HPDE6-E6E7 (cell line): ENCODE data around the gene ARMC2.
A peak's percentile ranks its signal among the peaks of the same experiment; 100 is the strongest.
"Not testable (repeated sequence)": the region's sequence is repeated elsewhere in the genome, so short reads cannot be mapped to it uniquely, and the experiment has no call there.

Experiments used
- DNase-seq: peaks from one replicate; pipeline ENCODE4 v3.0.0; 2011; ENCODE audit warnings: missing footprints; ENCODE audit errors: extremely low spot score

The ARMC2 gene

GRCh38 chr6:108832738-108833137, 15.5 kb upstream of the ARMC2 start:
- no peak for DNase-seq

- DNase-seq: peak; percentile 70
Measured at GRCh38 chr6:108835218-108835850, 12.9 kb upstream of the ARMC2 start.

- DNase-seq: no peak
Measured at GRCh38 chr6:108836061-108836460, 12.2 kb upstream of the ARMC2 start.

GRCh38 chr6:108837236-108837971, 10.8 kb upstream of the ARMC2 start:
- no peak for DNase-seq

DNA sequence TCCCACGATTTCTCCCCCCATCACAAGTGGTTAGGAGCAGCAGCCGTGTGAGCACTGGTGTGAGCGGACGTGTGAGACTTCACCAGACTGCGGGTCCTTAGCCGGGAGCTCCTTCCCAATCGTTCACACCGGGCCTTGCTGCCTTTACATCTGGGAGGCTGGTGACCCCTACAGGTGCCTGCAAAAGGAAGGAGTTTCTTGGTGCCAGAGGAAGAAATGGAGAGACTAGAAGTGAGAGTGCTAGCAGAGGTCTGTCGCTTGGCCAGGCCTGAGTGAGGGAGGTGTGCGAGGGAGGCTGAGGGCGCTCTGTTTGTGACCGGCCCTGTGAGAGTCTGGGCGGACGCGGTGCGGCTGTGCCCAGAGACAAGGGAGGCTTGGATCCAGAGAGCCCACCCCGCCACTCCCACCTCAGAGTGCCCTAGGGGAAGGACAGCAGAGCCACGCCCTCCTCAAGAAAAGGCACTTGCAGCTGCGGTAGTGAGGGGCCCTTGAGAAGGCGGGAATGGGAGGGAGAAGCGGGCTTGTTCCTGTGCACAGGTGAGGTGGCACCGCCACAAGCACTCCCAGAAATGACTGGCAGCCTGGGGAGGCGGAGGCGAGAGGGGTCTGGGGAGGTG, 10.0 kb upstream of the ARMC2 start:
- DNase-seq: no peak

DNA sequence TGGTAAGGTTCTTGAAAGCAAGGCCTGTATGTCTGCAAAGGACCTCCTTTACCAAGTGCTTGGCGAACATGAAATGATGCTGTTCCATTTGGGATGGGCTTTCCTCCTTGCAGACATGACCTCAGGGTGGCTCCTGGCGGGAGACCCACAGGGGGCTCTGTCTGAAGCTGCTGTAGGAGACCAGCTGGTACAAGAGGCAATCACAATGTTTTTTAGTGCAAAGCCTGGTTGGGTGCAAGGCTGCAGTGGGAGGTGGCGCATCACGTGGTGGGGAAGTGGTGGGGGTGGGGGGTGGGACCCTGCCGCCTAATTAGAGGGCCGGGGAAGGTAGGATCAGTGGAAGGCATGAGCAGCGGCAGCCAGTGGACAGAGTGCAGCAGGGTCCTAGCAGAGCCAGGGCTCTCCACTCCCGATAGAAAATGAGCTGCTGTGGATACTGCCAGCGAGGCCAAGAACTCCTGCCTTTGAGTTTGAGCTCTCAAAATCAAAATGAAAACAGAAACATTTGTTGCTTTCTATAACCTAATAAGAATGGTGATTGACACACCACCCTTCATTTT, 9.1 kb upstream of the ARMC2 start:
- no peak for DNase-seq

GRCh38 chr6:108840919-108841318, 7.3 kb upstream of the ARMC2 start:
- DNase-seq: no peak

GRCh38 chr6:108841377-108841855, 6.8 kb upstream of the ARMC2 start:
- no peak for DNase-seq

DNA sequence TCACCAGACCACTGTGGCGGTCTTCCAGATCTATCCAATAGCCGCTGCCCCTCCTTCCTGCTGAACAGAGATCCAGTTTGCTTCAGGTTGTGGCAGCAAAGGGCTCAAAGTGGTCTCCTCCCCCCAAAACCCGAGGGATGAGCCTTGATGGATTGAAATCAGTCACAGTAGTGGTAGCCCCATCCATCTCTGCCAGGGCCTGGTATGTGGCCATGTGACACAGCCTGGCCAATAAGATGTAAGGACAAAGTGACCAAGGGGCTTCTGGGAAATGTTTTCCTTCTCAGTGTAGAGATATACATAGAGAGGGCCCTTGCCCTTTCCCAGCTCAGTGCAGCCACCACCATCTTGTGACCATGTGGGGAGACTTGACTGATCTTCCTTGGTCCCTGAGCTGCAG, 4.1 kb upstream of the ARMC2 start:
- DNase-seq: no peak

GRCh38 chr6:108845145-108845544, 3.1 kb upstream of the ARMC2 start:
- DNase-seq: no peak

DNA sequence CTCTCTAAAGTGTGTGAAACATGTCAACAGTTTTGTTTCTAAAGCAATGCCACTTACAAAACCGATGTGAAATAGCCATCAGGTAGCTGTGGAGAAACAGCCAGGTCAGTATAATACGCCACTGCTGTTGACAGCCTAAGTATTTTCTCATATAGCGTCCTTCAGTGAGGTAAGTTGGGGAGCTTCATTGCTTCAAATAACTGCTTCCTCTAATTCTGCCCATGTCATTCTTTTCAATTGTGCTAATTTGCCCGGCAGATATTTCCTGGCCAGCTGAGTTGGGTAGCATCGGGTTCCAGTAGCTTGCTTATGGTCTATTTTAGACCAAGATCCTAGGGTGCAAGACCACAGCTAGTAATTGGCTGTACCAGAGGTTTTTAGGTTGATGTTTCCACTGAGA, 2.1 kb upstream of the ARMC2 start:
- DNase-seq: no peak

- DNase-seq: no peak
Measured at GRCh38 chr6:108846628-108847027, 1.6 kb upstream of the ARMC2 start.

DNA sequence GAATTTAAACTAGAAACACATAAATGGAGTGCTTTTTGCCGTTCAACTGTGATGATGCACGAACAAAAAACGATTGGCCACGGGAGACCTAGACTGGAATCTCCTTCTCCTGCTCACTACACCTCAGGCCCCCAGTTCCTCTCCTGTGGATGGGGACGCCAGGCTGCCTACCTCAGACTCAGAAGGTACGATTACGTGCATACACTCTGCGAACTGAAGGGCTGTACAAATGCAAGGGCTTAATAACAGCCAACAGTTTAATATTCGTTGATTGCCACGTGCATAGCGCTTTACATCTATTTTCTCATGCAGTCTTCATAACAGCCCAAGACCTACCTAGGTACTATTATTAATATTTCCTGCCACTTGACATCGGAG, 495 bp upstream of the ARMC2 start:
- no peak for DNase-seq

- no peak for DNase-seq
Measured at GRCh38 chr6:108850669-108851465, 2.6 kb downstream of the ARMC2 start.

GRCh38 chr6:108851756-108852155, 3.5 kb downstream of the ARMC2 start:
- DNase-seq: no peak

- no peak for DNase-seq
Measured at GRCh38 chr6:108853077-108853476, 4.9 kb downstream of the ARMC2 start.

DNA sequence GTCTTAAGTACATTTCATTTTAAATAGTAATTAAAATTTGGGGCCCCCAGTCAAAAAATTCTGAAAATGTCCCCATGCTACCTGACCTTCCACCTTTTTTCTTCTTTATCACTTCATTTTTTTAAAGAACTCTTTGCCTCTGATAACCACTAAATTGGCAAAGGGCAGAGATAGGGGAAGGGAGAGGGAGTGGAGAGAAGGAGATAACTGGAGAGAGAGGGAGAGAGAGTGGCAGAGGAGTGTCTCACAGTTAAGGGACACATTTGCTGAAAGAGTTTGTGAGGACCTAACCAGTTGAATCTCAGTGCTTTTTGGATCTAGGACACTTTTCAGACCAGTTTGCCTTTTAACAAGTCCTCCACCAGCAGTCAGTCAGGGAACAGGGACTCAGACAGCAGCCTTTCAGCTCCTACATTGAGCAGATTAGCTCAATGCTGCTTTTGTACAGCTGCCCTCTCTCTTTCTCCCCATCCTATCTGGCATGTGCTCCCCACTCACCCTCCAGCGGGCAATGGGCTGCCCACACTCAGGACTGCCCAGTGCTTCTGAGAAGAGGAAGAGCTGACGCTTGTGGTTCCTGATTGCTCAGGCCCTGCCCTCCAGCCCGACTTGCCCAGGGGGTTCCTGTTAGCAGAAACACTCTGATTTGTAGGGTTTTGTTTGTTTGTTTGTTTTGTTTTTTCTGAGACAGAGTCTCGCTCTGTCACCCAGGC, 14.4 kb downstream of the ARMC2 start:
- DNase-seq: no peak

- not testable (repeated sequence) for DNase-seq
Measured at GRCh38 chr6:108865751-108866286, 17.6 kb downstream of the ARMC2 start.

- no peak for DNase-seq
Measured at GRCh38 chr6:108866798-108867197, 18.6 kb downstream of the ARMC2 start.

DNA sequence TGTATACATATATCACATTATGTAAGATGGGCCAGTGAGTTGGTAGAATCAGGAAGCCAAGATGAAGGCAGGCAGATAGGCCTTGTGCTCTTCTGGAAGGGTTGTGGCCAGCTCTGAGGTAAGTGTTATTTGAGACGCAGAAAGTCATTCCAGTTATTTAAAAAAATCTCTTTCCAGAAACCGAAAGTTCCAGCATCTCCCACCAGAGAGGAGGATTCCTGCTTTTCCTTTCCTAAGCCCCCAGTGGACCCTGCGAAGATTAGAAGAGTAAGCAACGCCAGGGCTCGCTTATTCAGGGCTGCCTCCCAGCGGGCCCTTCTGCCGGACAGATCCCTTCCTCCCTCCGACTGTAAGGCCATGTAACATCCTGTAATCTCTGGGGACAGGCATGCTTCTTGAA, 20.4 kb downstream of the ARMC2 start:
- no peak for DNase-seq

GRCh38 chr6:108869876-108870275, 21.7 kb downstream of the ARMC2 start:
- DNase-seq: no peak
